Liver (tissue), 3 donors: ENCODE data around the gene TMEM131.

ENCODE experiments used
- GABPA ChIP-seq, 2 donors: IDR thresholded peaks in 1 of 2; conservative IDR thresholded peaks in 1 of 2; 2 replicates each; pipeline ENCODE4 v1.6.1; 2016; ENCODE audit warnings: antibody characterized with exemption in 2 of 2, mild to moderate bottlenecking in 1 of 2, moderate library complexity in 1 of 2
- RAD21 ChIP-seq, 2 donors: IDR thresholded peaks; 2 replicates each; pipeline ENCODE4 v1.6.1; 2016; ENCODE audit warnings: antibody characterized with exemption in 2 of 2, mild to moderate bottlenecking in 2 of 2
- YY1 ChIP-seq: IDR thresholded peaks from 2 replicates; pipeline ENCODE4 v1.6.1; 2016; ENCODE audit warnings: antibody characterized with exemption, mild to moderate bottlenecking
- TF ChIP-seq, protein P1 (sequence below): fragments of 150-350 bp; IDR thresholded peaks from 2 replicates; pipeline ENCODE4 v1.5.1; 2017; ENCODE audit warnings: improper control_type of control experiment, low read depth, low read length; ENCODE audit not compliant: missing input control
- TF ChIP-seq, protein P2 (sequence below): IDR thresholded peaks from 2 replicates; pipeline ENCODE4 v1.6.1; 2016; ENCODE audit warnings: antibody characterized with exemption
- TF ChIP-seq, protein P3 (sequence below): IDR thresholded peaks from 2 replicates; pipeline ENCODE4 v1.6.1; 2016; ENCODE audit warnings: antibody characterized with exemption, mild to moderate bottlenecking
- donor health status: healthy.
- donor health status: healthy.

DNA sequence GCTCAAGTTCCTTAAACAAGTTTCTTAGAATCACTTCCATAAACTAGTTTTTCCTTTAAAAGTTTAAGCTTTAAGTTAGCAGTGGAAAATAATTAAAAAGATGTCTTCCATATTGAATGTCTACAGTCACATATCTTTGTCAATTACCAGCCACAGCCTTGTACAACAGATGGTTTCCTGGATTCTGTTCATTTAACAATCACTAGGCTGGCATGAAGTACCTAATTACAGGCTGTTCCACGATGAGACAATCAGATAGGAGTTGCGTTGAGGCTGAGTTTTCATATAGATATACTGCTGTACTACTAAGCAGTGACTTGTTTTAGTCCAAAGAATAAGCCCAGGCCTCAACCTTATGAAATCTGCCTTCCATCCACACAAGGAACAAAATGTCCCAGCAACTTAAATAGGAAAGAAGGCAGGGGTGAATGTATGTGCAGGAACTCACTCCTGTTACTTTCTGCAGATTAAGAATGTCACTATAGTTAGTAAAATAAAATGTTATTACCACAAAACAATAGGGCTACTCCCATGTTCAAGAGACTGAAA, 151.4 kb downstream of the TMEM131 start:
- TF ChIP-seq, protein P1, sequence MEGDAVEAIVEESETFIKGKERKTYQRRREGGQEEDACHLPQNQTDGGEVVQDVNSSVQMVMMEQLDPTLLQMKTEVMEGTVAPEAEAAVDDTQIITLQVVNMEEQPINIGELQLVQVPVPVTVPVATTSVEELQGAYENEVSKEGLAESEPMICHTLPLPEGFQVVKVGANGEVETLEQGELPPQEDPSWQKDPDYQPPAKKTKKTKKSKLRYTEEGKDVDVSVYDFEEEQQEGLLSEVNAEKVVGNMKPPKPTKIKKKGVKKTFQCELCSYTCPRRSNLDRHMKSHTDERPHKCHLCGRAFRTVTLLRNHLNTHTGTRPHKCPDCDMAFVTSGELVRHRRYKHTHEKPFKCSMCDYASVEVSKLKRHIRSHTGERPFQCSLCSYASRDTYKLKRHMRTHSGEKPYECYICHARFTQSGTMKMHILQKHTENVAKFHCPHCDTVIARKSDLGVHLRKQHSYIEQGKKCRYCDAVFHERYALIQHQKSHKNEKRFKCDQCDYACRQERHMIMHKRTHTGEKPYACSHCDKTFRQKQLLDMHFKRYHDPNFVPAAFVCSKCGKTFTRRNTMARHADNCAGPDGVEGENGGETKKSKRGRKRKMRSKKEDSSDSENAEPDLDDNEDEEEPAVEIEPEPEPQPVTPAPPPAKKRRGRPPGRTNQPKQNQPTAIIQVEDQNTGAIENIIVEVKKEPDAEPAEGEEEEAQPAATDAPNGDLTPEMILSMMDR = no peak
- TF ChIP-seq, protein P2, sequence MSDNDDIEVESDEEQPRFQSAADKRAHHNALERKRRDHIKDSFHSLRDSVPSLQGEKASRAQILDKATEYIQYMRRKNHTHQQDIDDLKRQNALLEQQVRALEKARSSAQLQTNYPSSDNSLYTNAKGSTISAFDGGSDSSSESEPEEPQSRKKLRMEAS = no peak
- no peak for TF ChIP-seq RAD21 (IDR thresholded peaks at IDR 0.05)
- TF ChIP-seq YY1 = no peak
- TF ChIP-seq, protein P3, sequence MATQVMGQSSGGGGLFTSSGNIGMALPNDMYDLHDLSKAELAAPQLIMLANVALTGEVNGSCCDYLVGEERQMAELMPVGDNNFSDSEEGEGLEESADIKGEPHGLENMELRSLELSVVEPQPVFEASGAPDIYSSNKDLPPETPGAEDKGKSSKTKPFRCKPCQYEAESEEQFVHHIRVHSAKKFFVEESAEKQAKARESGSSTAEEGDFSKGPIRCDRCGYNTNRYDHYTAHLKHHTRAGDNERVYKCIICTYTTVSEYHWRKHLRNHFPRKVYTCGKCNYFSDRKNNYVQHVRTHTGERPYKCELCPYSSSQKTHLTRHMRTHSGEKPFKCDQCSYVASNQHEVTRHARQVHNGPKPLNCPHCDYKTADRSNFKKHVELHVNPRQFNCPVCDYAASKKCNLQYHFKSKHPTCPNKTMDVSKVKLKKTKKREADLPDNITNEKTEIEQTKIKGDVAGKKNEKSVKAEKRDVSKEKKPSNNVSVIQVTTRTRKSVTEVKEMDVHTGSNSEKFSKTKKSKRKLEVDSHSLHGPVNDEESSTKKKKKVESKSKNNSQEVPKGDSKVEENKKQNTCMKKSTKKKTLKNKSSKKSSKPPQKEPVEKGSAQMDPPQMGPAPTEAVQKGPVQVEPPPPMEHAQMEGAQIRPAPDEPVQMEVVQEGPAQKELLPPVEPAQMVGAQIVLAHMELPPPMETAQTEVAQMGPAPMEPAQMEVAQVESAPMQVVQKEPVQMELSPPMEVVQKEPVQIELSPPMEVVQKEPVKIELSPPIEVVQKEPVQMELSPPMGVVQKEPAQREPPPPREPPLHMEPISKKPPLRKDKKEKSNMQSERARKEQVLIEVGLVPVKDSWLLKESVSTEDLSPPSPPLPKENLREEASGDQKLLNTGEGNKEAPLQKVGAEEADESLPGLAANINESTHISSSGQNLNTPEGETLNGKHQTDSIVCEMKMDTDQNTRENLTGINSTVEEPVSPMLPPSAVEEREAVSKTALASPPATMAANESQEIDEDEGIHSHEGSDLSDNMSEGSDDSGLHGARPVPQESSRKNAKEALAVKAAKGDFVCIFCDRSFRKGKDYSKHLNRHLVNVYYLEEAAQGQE = no peak
- no peak for TF ChIP-seq GABPA (IDR thresholded peaks at IDR 0.05 in 1 of 2, conservative IDR thresholded peaks at IDR 0.05 in 1 of 2)
